Measurements from ENCODE around the gene TLE6.

DNA sequence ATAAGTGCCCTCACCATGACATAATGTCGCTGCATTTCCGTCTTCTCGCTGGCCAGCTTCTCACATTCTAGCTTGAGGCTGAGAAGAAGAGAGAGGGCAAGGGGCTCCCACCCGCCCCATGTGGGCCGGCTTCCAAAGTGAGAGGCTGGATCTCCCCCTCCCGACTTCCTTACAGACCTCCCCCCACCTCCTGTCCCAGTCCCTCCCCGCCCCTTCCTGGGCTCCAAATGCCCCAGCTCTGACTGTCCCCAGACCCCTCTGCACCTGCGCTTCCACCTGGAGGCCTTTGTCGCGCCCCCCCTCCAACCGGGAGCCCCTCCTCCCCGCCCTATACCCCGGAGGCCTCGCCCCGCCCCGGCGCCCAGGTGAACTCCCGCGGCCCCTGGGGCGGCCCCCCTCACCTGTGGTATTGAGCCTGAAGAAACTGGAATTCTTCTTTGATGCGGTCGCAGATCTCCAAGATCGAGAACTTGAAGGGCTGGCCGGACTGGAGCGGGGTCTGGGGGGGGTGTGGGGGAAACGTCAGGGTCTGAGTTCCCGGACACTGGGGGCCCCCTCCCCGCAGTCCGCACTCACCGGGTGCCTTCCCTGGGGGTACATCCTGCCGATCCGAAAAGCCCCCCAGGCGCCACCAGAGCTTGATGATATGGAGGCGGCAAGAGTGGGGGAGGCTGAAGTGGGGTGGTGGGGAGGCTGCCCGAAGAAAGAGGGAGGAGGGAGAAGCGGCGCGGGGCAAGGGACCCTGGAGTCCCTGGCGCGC, 51.1 kb downstream of the TLE6 start:
- TF ChIP-seq CTCF (IDR thresholded peaks at IDR 0.05 in 4 of 5, conservative IDR thresholded peaks at IDR 0.05 in 1 of 5): no peak
- no peak for TF ChIP-seq POLR2A (IDR thresholded peaks at IDR 0.05)
